ENCODE results near the gene OGFOD3.
A peak's percentile ranks its signal among the peaks of the same experiment; 100 is the strongest.
"Not testable (repeated sequence)": the region's sequence is repeated elsewhere in the genome, so short reads cannot be mapped to it uniquely, and the experiment has no call there.

Gene OGFOD3, protein sequence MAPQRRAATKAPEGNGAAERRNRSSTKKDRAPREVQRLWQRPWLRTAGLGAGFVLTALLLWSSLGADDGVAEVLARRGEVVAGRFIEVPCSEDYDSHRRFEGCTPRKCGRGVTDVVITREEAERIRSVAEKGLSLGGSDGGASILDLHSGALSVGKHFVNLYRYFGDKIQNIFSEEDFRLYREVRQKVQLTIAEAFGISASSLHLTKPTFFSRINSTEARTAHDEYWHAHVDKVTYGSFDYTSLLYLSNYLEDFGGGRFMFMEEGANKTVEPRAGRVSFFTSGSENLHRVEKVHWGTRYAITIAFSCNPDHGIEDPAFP

DNA sequence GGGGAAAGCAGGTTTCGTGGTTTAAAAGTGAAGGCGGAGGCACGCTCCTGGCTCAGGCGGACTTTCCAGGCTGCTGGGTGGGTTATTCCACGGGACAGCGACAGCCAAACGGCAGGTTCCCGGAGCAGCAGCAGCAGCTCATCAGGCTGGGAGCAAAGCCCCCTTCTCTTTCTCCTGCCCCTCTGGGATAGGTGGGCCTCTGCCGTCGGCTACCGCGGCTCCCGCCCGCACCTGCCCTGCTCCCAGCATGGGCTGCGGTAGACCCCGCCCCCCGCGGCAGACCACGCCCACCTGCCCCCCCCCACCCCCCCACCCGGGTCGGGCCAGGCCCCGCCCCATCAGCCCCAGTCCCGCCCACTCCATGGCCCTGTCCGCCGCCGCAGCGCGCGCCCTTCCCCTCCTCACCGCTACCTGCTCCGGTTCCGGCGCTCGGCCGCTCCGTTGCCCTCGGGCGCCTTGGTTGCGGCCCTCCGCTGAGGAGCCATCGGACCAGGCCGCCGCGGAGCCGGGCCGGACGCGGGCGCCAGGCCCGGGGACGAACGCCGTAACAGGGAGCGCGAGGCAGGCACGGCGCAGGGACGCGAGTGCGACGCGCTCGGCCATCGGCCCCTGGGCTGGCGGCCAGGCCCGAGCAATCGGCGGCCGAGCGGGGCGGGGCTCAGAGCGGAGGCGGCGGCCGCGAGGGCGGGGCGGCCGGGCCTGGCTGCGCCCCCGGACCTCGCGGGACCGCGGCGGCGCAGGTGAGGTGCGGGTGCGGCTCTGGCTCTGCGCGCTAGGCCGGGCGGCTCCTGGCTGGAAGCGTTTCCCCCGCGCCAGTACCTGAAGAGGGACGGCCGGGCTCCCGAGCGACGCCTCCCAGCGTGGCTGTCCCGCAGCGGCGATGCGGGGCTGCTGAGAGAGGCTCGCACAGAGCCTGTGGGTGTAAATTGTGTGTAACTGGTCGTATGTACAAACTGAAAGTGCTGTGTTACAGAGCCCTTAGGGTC lies at the start of gene OGFOD3, which contains the start of gene HEXD:
Gene OGFOD3, minus strand, starts transcription at position 586 of the 986 bp plus-strand sequence. Its CDS starts 101 bp downstream, at position 485.
Gene HEXD, plus strand, starts transcription at position 347 of the 986 bp plus-strand sequence. CDS start 1,453 bp downstream, outside the sequence.
- peak; percentile 62 to 78 (median 66) for DNase-seq (ENCODE audit: low read depth in 3 of 3)

- no peak for DNase-seq (ENCODE audit: low read depth in 3 of 3)
Measured at GRCh38 chr17:82465023-82465603, 46.7 kb upstream of the OGFOD3 start.

DNA sequence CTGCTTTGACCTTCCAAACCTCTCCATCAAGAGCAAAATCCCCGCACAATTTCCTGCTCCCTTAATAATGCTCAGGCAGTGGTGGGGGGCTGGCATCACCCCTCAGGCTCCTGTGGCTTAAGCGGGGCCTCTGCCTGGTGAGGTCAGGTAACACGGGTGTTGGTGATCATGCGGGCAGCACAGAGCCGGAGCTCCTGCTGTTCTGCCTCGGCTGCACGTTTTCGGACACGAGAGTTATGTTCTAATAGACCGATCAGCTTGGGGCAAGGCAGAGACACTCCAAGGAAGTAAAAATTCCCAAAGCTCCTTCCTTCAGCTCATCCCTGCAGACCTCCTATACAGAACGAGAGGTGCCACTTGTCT lies 46.2 kb upstream of the OGFOD3 start:
- no peak for DNase-seq (ENCODE audit: low read depth in 3 of 3)

- no peak for DNase-seq (ENCODE audit: low read depth in 3 of 3)
Measured at GRCh38 chr17:82463925-82464566, 45.7 kb upstream of the OGFOD3 start.

- no peak for DNase-seq (ENCODE audit: low read depth in 3 of 3)
Measured at GRCh38 chr17:82463391-82463790, 45.0 kb upstream of the OGFOD3 start.

- no peak for DNase-seq (ENCODE audit: low read depth in 3 of 3)
Measured at GRCh38 chr17:82461827-82462524, 43.6 kb upstream of the OGFOD3 start.

- not testable (repeated sequence) for DNase-seq (ENCODE audit: low read depth in 3 of 3)
Measured at GRCh38 chr17:82459936-82460335, 41.5 kb upstream of the OGFOD3 start.

DNA sequence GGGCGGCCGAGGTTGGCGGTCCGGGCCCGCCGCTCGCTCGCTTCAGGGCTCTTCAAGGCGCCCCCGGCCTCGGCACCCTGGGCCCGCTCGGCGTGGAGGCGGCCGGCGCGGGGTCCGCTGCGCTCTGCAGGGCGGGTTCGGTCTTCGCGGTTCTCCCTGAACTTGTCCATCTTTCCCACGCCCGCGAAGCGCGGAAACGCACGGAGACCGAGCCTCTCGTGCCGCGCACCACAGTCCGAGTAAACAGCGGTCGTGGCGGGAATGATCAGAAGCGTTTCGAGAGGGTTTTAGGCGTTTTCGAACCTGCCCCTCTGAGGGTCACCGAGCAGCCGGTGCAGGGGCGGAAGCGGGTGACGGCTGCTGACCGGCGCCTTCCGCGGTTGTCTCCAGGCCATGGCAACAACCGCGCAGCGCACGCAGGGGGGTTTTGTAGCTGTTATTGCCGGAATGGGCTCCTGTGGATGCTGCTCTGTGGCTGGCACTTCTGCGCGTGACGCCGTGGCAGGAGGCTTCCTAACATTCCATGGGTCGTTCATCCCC lies 40.6 kb upstream of the OGFOD3 start:
- DNase-seq (ENCODE audit: low read depth in 3 of 3): no peak

DNA sequence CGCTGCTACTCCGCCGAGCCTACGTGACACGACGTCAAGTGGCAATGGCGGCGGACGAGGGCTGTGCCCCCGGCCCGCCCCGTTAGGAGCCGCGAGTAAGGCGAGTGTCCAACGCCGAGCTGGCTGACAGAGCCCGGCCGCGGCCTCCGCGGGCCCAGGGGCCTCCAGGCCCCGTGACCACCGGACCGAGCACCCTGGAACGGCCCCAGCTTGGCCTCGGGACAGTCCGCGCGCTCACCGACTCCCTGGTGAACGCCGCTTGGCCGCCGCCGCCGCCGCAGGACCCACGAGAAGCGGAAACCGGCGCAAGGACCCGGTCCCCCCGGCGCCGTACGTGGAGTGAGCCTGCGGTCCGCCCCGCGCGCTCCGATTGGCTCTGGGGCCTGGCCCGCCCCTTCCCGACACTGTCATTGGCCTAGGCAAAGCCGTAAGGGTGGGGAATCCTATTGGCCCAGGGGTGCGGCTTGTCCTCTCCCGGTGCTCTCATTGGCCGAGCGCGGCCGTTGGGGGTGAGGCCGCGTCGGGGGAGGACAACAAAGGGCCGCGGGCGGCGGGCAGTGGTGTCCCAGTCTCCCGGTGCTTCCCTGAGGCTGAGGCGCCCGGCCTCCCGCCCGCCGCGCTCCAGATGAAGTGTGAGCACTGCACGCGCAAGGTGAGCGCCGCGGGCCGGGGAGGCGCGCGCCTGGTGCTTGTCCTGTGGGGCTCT lies 39.9 kb upstream of the OGFOD3 start, which contains the start of gene NARF:
Gene NARF, plus strand, starts transcription at position 563 of the 706 bp plus-strand sequence. Its CDS starts 63 bp downstream, at position 626.
- DNase-seq (ENCODE audit: low read depth in 3 of 3): peak; percentile 90 to 96 (median 95)

DNA sequence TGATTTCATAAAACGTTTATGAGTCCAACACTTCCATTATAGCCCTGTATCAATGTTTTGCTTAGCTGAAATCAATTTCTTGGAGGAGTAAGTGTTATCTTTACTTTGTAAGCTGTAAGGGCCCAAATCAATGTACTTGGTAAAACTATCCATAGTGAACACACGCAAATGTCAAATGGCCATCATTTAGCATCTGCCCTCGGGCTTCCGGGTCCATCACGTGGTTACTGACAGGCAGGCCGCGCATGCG lies 39.5 kb upstream of the OGFOD3 start:
- DNase-seq (ENCODE audit: low read depth in 3 of 3): no peak

DNA sequence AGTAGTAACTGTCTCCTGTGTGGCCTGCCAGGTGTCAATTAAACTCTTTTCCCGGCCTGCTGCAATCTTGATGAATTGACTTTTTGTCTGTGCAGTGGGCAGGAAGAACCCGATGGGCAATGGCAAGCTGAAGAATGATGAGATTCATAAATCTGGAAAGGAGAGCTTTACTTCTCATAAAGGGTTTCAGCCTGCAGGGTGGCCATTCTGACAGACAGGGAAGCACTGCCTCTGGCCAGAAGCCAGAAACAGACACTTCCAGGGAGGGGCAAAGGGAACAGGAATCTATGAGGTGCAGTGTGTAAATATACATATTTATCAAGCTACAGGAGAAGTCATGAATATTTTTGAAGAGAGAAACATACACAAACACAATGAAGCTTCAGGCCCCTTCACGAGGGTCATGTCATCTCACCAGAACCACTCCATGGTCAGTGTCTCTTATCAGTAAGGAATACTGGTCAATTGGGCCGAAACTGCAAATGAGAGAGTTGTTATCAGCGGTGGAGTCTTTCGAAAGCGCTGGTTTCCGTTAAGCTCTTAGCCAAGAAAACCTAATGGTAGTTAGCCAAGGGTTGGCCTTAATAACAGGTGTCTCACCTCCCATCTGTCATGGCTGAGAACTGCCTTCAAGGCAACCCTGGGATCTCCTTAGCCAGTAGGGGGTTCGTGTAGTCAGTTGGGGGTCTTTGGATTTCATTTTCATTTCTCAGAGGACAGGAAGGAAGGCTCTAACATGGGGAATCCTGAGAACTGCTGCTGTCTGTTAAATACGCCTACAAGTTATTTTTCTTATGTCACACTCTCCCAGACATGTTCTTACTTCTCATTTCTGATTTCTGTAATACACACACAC lies 38.9 kb upstream of the OGFOD3 start:
- no peak for DNase-seq (ENCODE audit: low read depth in 3 of 3)

DNA sequence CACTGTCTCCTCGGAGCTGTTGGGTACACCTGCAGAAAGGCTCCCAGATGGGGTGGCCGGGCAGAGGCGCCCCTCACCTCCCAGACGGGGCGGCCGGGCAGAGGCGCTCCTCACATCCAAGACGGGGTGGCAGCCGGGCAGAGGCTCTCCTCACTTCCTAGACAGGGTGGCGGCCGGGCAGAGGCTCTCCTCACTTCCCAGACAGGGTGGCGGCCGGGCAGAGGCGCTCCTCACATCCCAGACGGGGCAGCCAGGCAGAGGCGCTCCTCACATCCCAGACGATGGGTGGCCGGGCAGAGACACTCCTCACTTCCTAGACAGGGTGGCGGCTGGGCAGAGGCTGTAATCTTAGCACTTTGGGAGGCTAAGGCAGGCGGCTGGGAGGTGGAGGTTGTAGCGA lies 35.3 kb upstream of the OGFOD3 start:
- not testable (repeated sequence) for DNase-seq (ENCODE audit: low read depth in 3 of 3)

DNA sequence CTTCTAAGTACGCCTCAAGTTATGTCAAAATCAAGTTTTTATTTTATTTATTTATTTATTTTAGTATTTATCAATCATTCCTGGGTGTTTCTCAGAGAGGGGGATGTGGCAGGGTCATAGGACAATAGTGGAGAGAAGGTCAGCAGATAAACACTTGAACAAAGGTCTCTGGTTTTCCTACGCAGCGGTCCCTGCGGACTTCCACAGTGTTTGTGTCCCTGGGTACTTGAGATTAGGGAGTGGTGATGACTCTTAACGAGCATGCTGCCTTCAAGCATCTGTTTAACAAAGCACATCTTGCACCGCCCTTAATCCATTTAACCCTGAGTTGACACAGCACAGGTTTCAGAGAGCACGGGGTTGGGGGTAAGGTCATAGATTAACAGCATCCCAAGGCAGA lies 34.8 kb upstream of the OGFOD3 start:
- not testable (repeated sequence) for DNase-seq (ENCODE audit: low read depth in 3 of 3)

DNA sequence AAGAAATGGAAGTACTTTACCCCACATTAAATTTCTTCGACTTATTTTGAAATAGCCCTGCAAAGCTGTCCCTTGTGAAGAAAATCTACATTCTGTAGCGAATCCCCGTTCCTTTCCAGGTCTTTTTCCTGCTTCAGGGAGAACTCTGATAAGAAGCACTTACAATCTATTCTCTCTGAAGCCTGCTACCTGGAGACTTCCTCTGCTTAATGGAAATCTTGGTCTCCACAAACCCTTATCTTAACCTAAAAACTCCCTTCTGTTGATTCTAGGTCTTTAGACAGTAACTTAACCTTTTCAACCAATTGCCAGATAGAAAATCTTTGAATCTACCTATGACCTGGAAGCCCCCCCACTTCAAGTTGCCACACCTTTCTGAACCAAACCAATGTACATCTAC lies 33.8 kb upstream of the OGFOD3 start:
- no peak for DNase-seq (ENCODE audit: low read depth in 3 of 3)

DNA sequence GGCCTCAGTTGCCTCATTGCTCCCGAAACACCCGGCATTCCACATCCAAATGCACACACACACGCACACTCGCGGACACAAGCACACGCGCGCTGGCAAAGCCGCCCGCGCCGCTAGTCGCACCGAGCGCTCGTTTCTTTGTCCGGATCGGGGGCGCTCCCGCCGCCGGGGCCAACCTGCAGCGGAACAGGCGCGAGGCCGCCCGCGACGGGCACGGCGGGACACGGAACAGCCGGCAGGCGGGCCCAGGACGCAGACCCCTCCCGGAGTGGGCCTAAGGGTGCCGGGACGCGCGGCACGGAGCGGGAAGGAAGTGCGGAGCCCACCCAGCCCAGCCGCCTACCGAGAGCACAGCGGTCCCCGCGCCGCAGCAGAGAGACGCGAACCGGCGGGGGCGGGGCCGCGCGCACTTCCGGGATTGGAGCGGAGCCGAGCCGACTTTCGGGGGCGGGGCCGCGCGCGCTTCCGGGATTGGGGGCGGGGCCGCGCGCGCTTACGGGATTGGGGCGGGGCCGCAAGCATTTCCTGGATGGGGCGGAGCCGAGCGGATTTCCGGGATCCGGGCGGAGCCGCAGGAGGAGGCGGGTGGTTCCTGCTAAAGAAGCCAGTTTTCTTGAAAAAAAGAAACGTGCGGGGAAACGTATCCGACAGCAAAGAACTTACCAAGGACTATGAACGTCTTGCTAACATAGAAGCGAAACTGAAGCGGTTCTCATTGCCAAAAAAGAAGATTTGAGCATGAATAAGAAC lies 32.1 kb upstream of the OGFOD3 start, which contains the start of gene CYBC1:
Gene CYBC1, minus strand, starts transcription at position 396 of the 750 bp plus-strand sequence. CDS start 1,498 bp downstream, outside the sequence.
- DNase-seq (ENCODE audit: low read depth in 3 of 3): peak; percentile 91 to 96 (median 92)

DNA sequence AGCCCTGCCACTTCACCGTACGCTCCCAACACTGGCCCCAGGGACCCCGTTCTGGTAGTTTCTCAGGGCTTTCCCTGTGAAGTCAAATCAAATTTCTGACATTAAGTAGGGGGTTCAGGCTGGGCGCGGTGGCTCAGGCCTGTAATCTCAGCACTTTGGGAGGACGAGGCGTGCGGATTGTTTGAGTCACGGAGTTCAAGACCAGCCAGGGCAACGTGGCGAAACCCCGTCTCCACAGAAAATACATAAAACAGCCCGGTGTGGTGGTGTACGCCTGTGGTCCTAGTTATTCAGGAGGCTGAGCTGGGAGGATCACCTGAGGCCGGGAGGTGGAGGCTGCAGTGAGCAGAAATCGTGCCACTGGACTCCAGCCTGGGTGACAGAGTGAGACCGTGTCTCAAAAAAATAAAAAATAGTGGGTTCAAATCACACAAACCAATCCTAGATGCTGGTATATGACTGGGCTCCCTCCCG lies 31.5 kb upstream of the OGFOD3 start:
- DNase-seq (ENCODE audit: low read depth in 3 of 3): peak in 1 of 3 donors; percentile 29

DNA sequence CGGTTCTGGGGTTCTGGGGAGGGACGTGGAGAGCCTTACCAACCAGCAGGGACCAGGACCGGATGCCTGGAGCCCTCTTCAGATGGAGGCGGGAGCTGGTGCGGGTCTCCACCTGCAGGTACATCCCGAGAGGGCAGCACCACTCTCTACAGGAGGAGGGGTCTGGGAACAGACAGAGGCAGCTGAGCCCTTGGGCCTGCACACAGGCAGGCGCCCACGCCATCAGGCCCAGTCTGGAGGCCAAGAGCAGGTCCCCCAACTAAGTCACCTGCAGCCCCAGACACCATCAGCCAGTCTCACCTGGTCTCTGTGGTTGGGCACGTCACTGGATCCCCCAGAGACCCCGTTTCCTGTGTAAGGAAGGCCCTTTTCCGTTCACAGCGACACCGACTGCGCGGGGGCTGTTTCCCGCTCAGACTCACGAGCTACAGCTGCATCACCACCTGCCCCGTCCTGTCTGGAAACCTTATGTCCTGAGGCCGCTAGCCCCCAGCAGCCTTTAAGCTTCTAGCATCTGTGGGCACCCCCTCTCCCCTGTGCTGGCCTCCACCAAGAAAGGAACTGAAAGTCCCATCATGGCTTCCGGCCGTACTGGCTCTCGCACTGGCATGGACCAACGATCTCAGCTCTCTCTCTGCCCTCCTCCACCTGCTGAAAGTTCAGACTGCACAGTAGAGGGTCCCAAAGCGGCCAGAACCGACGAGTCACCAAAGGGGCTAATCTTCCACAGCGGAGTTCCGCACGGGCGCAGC lies 30.9 kb upstream of the OGFOD3 start:
- DNase-seq (ENCODE audit: low read depth in 3 of 3): peak in 2 of 3 donors; percentile 46 to 47

All from stimulated activated CD4-positive, alpha-beta T cell treated with anti-CD3 and anti-CD28 coated beads, TNF-alpha, amount 100 ng/mL, for 48 hours (primary cell).